ENCODE data around the gene TTLL11.

The TTLL11 gene

GRCh38 chr9:121836366-121836885, 256.7 kb downstream of the TTLL11 start:
- no peak for TF ChIP-seq CREB1 (IDR thresholded peaks at IDR 0.05; ENCODE audit: low read depth)
- no peak for TF ChIP-seq NFIC (IDR thresholded peaks at IDR 0.05)
- TF ChIP-seq, protein P1, sequence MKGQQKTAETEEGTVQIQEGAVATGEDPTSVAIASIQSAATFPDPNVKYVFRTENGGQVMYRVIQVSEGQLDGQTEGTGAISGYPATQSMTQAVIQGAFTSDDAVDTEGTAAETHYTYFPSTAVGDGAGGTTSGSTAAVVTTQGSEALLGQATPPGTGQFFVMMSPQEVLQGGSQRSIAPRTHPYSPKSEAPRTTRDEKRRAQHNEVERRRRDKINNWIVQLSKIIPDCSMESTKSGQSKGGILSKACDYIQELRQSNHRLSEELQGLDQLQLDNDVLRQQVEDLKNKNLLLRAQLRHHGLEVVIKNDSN (IDR thresholded peaks at IDR 0.05): no peak
- TF ChIP-seq TAF1 (IDR thresholded peaks at IDR 0.05; ENCODE audit: low read depth): no peak
- no peak for TF ChIP-seq YY1 (IDR thresholded peaks at IDR 0.05; ENCODE audit: low read depth)

DNA sequence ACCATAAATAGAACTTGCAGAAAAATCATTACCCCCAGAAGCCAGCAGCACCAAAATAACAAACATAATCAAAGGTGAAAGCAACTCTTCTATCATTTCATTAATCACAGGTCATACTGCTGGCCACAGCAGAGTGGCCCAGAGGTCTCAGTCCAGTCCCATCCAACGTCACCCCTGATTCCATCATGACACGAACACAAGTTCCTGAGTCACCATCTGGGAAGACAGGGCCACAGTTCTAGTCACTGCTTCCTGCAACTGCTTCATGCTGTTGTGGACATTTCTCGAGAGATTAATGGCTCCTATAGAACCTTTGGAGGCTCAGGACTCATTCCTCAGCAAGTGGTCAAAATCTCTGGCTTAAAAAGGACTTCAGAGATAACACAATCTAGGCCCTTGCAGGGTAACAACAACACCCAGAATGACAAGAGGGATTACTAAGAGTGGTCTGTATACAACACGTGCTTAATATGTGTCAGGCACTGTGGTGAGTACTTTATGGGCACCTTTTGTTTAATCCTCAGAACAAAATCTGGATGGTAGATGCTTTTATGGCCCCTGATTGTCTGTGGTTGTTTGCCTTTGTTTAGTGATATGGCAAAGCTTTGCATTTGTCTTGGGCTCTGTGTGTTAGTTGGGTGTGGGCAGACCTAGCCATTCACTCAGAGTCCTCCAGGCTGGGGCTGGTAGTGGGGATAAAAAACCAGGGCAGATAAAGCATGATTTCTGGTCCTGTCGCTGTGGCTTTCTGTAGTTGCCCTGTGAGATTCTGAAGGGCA, 257.3 kb downstream of the TTLL11 start:
- TF ChIP-seq EGR1 (IDR thresholded peaks at IDR 0.05): no peak
- no peak for TF ChIP-seq TEAD4 (IDR thresholded peaks at IDR 0.05)
- TF ChIP-seq FOXM1 (IDR thresholded peaks at IDR 0.05; ENCODE audit: borderline replicate concordance, low read depth): no peak
- TF ChIP-seq, protein P2, sequence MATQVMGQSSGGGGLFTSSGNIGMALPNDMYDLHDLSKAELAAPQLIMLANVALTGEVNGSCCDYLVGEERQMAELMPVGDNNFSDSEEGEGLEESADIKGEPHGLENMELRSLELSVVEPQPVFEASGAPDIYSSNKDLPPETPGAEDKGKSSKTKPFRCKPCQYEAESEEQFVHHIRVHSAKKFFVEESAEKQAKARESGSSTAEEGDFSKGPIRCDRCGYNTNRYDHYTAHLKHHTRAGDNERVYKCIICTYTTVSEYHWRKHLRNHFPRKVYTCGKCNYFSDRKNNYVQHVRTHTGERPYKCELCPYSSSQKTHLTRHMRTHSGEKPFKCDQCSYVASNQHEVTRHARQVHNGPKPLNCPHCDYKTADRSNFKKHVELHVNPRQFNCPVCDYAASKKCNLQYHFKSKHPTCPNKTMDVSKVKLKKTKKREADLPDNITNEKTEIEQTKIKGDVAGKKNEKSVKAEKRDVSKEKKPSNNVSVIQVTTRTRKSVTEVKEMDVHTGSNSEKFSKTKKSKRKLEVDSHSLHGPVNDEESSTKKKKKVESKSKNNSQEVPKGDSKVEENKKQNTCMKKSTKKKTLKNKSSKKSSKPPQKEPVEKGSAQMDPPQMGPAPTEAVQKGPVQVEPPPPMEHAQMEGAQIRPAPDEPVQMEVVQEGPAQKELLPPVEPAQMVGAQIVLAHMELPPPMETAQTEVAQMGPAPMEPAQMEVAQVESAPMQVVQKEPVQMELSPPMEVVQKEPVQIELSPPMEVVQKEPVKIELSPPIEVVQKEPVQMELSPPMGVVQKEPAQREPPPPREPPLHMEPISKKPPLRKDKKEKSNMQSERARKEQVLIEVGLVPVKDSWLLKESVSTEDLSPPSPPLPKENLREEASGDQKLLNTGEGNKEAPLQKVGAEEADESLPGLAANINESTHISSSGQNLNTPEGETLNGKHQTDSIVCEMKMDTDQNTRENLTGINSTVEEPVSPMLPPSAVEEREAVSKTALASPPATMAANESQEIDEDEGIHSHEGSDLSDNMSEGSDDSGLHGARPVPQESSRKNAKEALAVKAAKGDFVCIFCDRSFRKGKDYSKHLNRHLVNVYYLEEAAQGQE (IDR thresholded peaks at IDR 0.05; ENCODE audit: low read depth): no peak
- TF ChIP-seq CREB1 (IDR thresholded peaks at IDR 0.05; ENCODE audit: low read depth): no peak
- TF ChIP-seq, protein P1 (IDR thresholded peaks at IDR 0.05): no peak
- TF ChIP-seq TCF12 (IDR thresholded peaks at IDR 0.05; ENCODE audit: low read depth): no peak
- TF ChIP-seq TAF1 (IDR thresholded peaks at IDR 0.05; ENCODE audit: low read depth): no peak
- no peak for TF ChIP-seq ZBTB7A (IDR thresholded peaks at IDR 0.05; ENCODE audit: low read depth)
- TF ChIP-seq YY1 (IDR thresholded peaks at IDR 0.05; ENCODE audit: low read depth): no peak
- TF ChIP-seq MAX (IDR thresholded peaks at IDR 0.05): no peak
- TF ChIP-seq CEBPB (IDR thresholded peaks at IDR 0.05): no peak
- no peak for TF ChIP-seq EP300 (IDR thresholded peaks at IDR 0.05; ENCODE audit: borderline replicate concordance)
- TF ChIP-seq NFIC (IDR thresholded peaks at IDR 0.05): no peak
- no peak for TF ChIP-seq RAD21 (IDR thresholded peaks at IDR 0.05; ENCODE audit: low read depth)

DNA sequence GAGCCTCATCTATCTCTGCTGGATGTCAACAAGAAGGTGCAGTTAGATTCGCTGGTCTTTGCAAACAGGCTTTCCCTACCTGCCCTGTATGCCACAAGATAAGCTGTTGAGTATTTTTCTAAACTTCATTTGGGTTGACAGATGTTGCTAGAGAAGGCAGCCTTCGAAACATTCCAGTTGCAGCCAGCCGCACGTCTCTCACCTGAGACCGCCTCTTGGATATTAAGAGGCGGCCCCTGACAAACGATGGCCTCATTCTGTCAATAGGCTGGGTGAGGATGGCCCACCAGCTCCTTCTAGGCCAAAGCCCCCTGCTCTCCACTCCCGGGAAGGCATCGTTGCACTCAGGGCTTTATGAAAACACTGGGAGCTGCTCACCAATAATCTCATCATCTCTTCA, 260.0 kb downstream of the TTLL11 start:
- TF ChIP-seq, protein P1 (IDR thresholded peaks at IDR 0.05): no peak
- TF ChIP-seq TCF12 (IDR thresholded peaks at IDR 0.05; ENCODE audit: low read depth): no peak
- TF ChIP-seq TEAD4 (IDR thresholded peaks at IDR 0.05): no peak
- TF ChIP-seq TAF1 (IDR thresholded peaks at IDR 0.05; ENCODE audit: low read depth): no peak
- TF ChIP-seq, protein P2 (IDR thresholded peaks at IDR 0.05; ENCODE audit: low read depth): no peak
- no peak for TF ChIP-seq FOXM1 (IDR thresholded peaks at IDR 0.05; ENCODE audit: borderline replicate concordance, low read depth)
- TF ChIP-seq ZBTB7A (IDR thresholded peaks at IDR 0.05; ENCODE audit: low read depth): no peak
- no peak for TF ChIP-seq RAD21 (IDR thresholded peaks at IDR 0.05; ENCODE audit: low read depth)
- TF ChIP-seq EGR1 (IDR thresholded peaks at IDR 0.05): no peak
- TF ChIP-seq MAX (IDR thresholded peaks at IDR 0.05): no peak
- TF ChIP-seq CREB1 (IDR thresholded peaks at IDR 0.05; ENCODE audit: low read depth): no peak
- no peak for TF ChIP-seq CEBPB (IDR thresholded peaks at IDR 0.05)
- TF ChIP-seq EP300 (IDR thresholded peaks at IDR 0.05; ENCODE audit: borderline replicate concordance): no peak
- TF ChIP-seq NFIC (IDR thresholded peaks at IDR 0.05): no peak
- no peak for TF ChIP-seq YY1 (IDR thresholded peaks at IDR 0.05; ENCODE audit: low read depth)

DNA sequence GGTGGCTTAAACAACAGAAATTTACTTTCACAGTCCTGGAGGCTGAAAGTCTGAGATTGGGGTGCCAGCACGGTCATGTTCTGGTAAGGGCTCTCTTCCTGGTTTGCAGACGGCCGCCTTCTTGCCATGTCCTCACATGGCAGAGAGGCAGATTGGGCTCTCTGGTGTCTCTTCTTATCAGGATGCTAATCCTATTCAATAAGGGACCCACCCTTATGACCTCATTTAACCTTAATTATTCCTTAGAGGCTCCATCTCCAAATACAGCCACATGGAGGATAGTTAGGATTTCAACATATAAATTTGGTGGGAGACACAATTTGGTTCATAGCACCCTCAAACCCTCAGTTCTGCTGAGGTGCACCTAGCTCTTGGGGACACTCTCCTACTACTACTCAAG, 261.2 kb downstream of the TTLL11 start:
- TF ChIP-seq TCF12 (IDR thresholded peaks at IDR 0.05; ENCODE audit: low read depth): no peak

GRCh38 chr9:121830441-121831140, 262.5 kb downstream of the TTLL11 start:
- TF ChIP-seq YY1 (IDR thresholded peaks at IDR 0.05; ENCODE audit: low read depth) (no peak), RAD21 (IDR thresholded peaks at IDR 0.05; ENCODE audit: low read depth) (no peak), ZBTB7A (IDR thresholded peaks at IDR 0.05; ENCODE audit: low read depth) (no peak), CREB1 (IDR thresholded peaks at IDR 0.05; ENCODE audit: low read depth) (no peak), TCF12 (IDR thresholded peaks at IDR 0.05; ENCODE audit: low read depth) (no peak), CEBPB (IDR thresholded peaks at IDR 0.05) (no peak), FOXM1 (IDR thresholded peaks at IDR 0.05; ENCODE audit: borderline replicate concordance, low read depth) (no peak), TEAD4 (IDR thresholded peaks at IDR 0.05) (no peak), MAX (IDR thresholded peaks at IDR 0.05) (no peak), NFIC (IDR thresholded peaks at IDR 0.05) (no peak), EP300 (IDR thresholded peaks at IDR 0.05; ENCODE audit: borderline replicate concordance) (no peak)
- TF ChIP-seq, protein P2 (IDR thresholded peaks at IDR 0.05; ENCODE audit: low read depth): no peak

All from Ishikawa (cell line).